A172 (cell line): ENCODE measurements around the gene XAGE5. TPM values are rescaled to one million over a fixed set of nuclear protein-coding genes. Genes with fewer than 3 reads are reported as not detected.
"Not testable (repeated sequence)": the region's sequence is repeated elsewhere in the genome, so short reads cannot be mapped to it uniquely, and the experiment has no call there.

Source experiments
- DNase-seq: peaks from one replicate; pipeline ENCODE4 v3.0.0-alpha.2; 2015; ENCODE audit warnings: low spot score
- total RNA-seq: library from RNA; depleted of rRNA; stranded (reverse); fragments of >200 nt; shearing (Covaris generic); gene quantifications from 2 replicates; pipeline ENCODE4 v1.2.3, GENCODE V29; 2014; rRNA removed

The XAGE5 gene
- total RNA-seq = not detected in 2 replicates

- DNase-seq = no peak
Measured at GRCh38 chrX:52811065-52811625, at the start of gene XAGE5. Gene XAGE5 (plus strand): TSS chrX:52811287. CDS start chrX:52812567, 1,280 bp downstream.

GRCh38 chrX:52765983-52766382 is 45.1 kb upstream of the XAGE5 start:
- not testable (repeated sequence) for DNase-seq

- not testable (repeated sequence) for DNase-seq
Measured at GRCh38 chrX:52773504-52773903, 37.6 kb upstream of the XAGE5 start.

GRCh38 chrX:52797327-52797726 is 13.8 kb upstream of the XAGE5 start, which contains the start of gene SPANXN5:
Gene SPANXN5 (minus strand): TSS chrX:52797427. CDS start chrX:52797348, 79 bp downstream.
- not testable (repeated sequence) for DNase-seq

GRCh38 chrX:52804876-52805275 is 6.2 kb upstream of the XAGE5 start:
- DNase-seq = not testable (repeated sequence)

- no peak for DNase-seq
Measured at GRCh38 chrX:52819788-52820187, 8.7 kb downstream of the XAGE5 start.

GRCh38 chrX:52821079-52821760 is 10.1 kb downstream of the XAGE5 start:
- no peak for DNase-seq

GRCh38 chrX:52824608-52825007 is 13.5 kb downstream of the XAGE5 start:
- DNase-seq = no peak

- no peak for DNase-seq
Measured at GRCh38 chrX:52830551-52830950, 19.5 kb downstream of the XAGE5 start.

- no peak for DNase-seq
Measured at GRCh38 chrX:52839137-52839536, 28.1 kb downstream of the XAGE5 start.

- DNase-seq = not testable (repeated sequence)
Measured at GRCh38 chrX:52843619-52844018, 32.5 kb downstream of the XAGE5 start.

GRCh38 chrX:52852110-52852860 is 41.2 kb downstream of the XAGE5 start:
- DNase-seq = no peak

- DNase-seq = not testable (repeated sequence)
Measured at GRCh38 chrX:52856991-52857525, 46.0 kb downstream of the XAGE5 start.

- DNase-seq = no peak
Measured at GRCh38 chrX:52865343-52865998, 54.4 kb downstream of the XAGE5 start.

Other genes with a start within 250 kb of the XAGE5 start
- gene SSX7, start 156.4 kb upstream of the XAGE5 start, total RNA-seq = not detected in 2 replicates
- not detected in 2 replicates for gene SSX2, start 104.1 kb upstream of the XAGE5 start, total RNA-seq
- gene SSX2B, start 60.0 kb upstream of the XAGE5 start, total RNA-seq = not detected in 2 replicates
- not detected in 2 replicates for gene SPANXN5, start 13.9 kb upstream of the XAGE5 start, total RNA-seq
- gene XAGE3, start 56.8 kb downstream of the XAGE5 start, total RNA-seq = not detected in 2 replicates
- gene FAM156B, start 86.0 kb downstream of the XAGE5 start, total RNA-seq = 6.2 and 19.3 TPM in 2 replicates
- 18.9 and 23.0 TPM in 2 replicates for gene FAM156A, start 147.2 kb downstream of the XAGE5 start, total RNA-seq
- 0.47 and 0.72 TPM in 2 replicates for gene GPR173, start 237.5 kb downstream of the XAGE5 start, total RNA-seq